Keratinocyte (primary cell): ENCODE measurements around the gene OVOL2. TPM values are rescaled to one million over a fixed set of nuclear protein-coding genes. Genes with fewer than 3 reads are reported as not detected.

Experiments used
- DNase-seq: peaks from one replicate; pipeline ENCODE4 v3.0.0-alpha.2; 2011; ENCODE audit warnings: low read depth, missing footprints, low spot score
- FAIRE-seq: peaks from 2 replicates; lab custom pipeline; 2011; peaks lifted over from hg19 to GRCh38; lab: Jason Lieb, UNC
- H2AFZ ChIP-seq: 2 replicates; pipeline ENCODE4 v1.6.0; 2012; ENCODE audit warnings: low read length, control low read depth, inconsistent platforms; ENCODE audit not compliant: control insufficient read depth
- H3K27ac ChIP-seq: 2 replicates; pipeline ENCODE4 v1.5.1; 2011; ENCODE audit warnings: low read length; ENCODE audit not compliant: control insufficient read depth, insufficient read depth
- H3K27me3 ChIP-seq: 3 replicates; pipeline ENCODE4 v1.6.0; 2011; ENCODE audit warnings: low read length; ENCODE audit not compliant: control insufficient read depth, insufficient read depth; ENCODE audit errors: extremely low read depth
- H3K36me3 ChIP-seq, 2 experiments: 2 replicates in 1 of 2; 3 replicates in 1 of 2; pipeline ENCODE4 v1.5.1; 2011; ENCODE audit warnings: low read length in 2 of 2, mild to moderate bottlenecking in 1 of 2; ENCODE audit not compliant: control insufficient read depth in 2 of 2, insufficient read depth in 2 of 2; ENCODE audit errors: extremely low read depth in 1 of 2
- H3K4me1 ChIP-seq: 3 replicates; pipeline ENCODE4 v1.5.1; 2011; ENCODE audit warnings: low read length; ENCODE audit not compliant: control insufficient read depth, insufficient read depth; ENCODE audit errors: extremely low read depth
- H3K4me2 ChIP-seq: 3 replicates; pipeline ENCODE4 v1.6.0; 2011; ENCODE audit warnings: low read depth, low read length; ENCODE audit not compliant: control insufficient read depth, insufficient read depth; ENCODE audit errors: extremely low read depth
- H3K4me3 ChIP-seq, 3 experiments: fragments of 200-600 bp in 1 of 3; sonication (generic) in 1 of 3; 2 replicates in 2 of 3; 3 replicates in 1 of 3; pipeline ENCODE4 v1.5.1; 2011 to 2016; ENCODE audit warnings: low read length in 3 of 3, mild to moderate bottlenecking in 3 of 3, control low read depth in 2 of 3, inconsistent platforms in 1 of 3, low read depth in 1 of 3, mixed read lengths in 1 of 3, mixed run types in 1 of 3, moderate library complexity in 1 of 3; ENCODE audit not compliant: control insufficient read depth in 2 of 3, insufficient read depth in 2 of 3; ENCODE audit errors: extremely low read depth in 1 of 3
- H3K79me2 ChIP-seq: 2 replicates; pipeline ENCODE4 v1.6.0; 2012; ENCODE audit warnings: low read length; ENCODE audit not compliant: control insufficient read depth, insufficient read depth
- H3K9ac ChIP-seq: 3 replicates; pipeline ENCODE4 v1.6.0; 2011; ENCODE audit warnings: low read length; ENCODE audit not compliant: control insufficient read depth, insufficient read depth; ENCODE audit errors: extremely low read depth
- H3K9me1 ChIP-seq: 3 replicates; pipeline ENCODE4 v1.6.0; 2011; ENCODE audit warnings: low read length; ENCODE audit not compliant: control insufficient read depth, insufficient read depth; ENCODE audit errors: extremely low read depth
- H3K9me3 ChIP-seq: 2 replicates; pipeline ENCODE4 v1.5.1; 2012; ENCODE audit warnings: low read depth, low read length; ENCODE audit not compliant: control insufficient read depth
- H4K20me1 ChIP-seq: 3 replicates; pipeline ENCODE4 v1.6.0; 2011; ENCODE audit warnings: low read length; ENCODE audit not compliant: control insufficient read depth, insufficient read depth; ENCODE audit errors: extremely low read depth
- EZH2 ChIP-seq: IDR thresholded peaks from one replicate; pipeline ENCODE4 v1.6.1; 2012; ENCODE audit warnings: inconsistent platforms, mild to moderate bottlenecking, low read length, moderate library complexity
- dilution Hi-C: fragments of 300-500 bp; cut with MboI; formaldehyde crosslinking; loops from one replicate; pipeline ENCODE4 v1.7.0; 2020; ENCODE audit warnings: low sequenced_read_pairs; ENCODE audit not compliant: extremely low pct_ligation_motif_present
- polyA plus RNA-seq, 5 experiments: library from polyadenylated mRNA; depleted of rRNA in 3 of 5; stranded (reverse) in 3 of 5; stranded (forward) in 1 of 5; unstranded in 1 of 5; fragments of >200 nt; gene quantifications; 1 replicate in 1 of 5; 2 replicates in 3 of 5; 3 replicates in 1 of 5; pipeline versions ENCODE4 v1.2.1 to v1.2.3, GENCODE V29; 2011 to 2012; ENCODE audit warnings: missing spikeins in 2 of 5, low read depth in 1 of 5, low replicate concordance in 1 of 5
- TF ChIP-seq, protein P1 (sequence below), 3 experiments: IDR thresholded peaks in 1 of 3; conservative IDR thresholded peaks in 1 of 3; optimal IDR thresholded peaks in 1 of 3; 2 replicates in 2 of 3; 3 replicates in 1 of 3; pipeline versions ENCODE3 to v1.5.1; 2011; ENCODE audit warnings: low read length in 3 of 3, mild to moderate bottlenecking in 3 of 3, moderate library complexity in 2 of 3, control low read depth in 1 of 3, inconsistent platforms in 1 of 3; ENCODE audit not compliant: insufficient read depth in 2 of 3; ENCODE audit errors: extremely low read depth in 1 of 3

Gene OVOL2
- polyA plus RNA-seq, 1 donor (not counting 4 experiments of a cell fraction or from before 2014, with no cell fraction given): 4.3 TPM

DNA sequence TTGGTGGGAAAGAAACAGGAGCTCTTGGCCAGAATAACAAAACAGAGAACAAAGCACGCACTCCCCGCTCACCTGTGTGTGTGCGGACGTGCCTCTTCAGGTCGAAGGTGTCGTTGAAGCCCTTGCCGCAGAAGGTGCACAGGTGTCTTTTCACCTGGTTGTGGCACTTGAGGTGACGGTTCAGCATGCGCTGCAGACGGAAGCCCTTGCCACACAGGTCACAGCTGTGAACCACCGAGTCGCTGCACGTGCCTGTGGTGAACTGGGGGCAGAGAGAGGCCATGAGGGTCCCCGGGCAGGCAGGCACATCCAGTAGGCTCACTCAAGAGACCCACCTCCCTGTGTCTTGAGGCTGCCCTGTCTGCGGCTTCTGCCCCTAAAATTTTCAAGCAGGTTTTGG, 16.3 kb downstream of the OVOL2 start:
- no peaks in the 10 kb centered on the region for H3K4me1 ChIP-seq
- H3K4me3 ChIP-seq: no peak overlapping the region
- H3K9ac ChIP-seq: no peak overlapping the region
- no peak overlapping the region for H2AFZ ChIP-seq
- H3K9me1 ChIP-seq: no peaks in the 10 kb centered on the region
- DNase-seq (no peak), FAIRE-seq (no peak)
- peaks cover 0 to 19% of the 10 kb centered on the region in 2 experiments for H3K36me3 ChIP-seq
- H3K4me2 ChIP-seq: no peak overlapping the region
- dilution Hi-C loops: no loop called here
- TF ChIP-seq, protein P1, sequence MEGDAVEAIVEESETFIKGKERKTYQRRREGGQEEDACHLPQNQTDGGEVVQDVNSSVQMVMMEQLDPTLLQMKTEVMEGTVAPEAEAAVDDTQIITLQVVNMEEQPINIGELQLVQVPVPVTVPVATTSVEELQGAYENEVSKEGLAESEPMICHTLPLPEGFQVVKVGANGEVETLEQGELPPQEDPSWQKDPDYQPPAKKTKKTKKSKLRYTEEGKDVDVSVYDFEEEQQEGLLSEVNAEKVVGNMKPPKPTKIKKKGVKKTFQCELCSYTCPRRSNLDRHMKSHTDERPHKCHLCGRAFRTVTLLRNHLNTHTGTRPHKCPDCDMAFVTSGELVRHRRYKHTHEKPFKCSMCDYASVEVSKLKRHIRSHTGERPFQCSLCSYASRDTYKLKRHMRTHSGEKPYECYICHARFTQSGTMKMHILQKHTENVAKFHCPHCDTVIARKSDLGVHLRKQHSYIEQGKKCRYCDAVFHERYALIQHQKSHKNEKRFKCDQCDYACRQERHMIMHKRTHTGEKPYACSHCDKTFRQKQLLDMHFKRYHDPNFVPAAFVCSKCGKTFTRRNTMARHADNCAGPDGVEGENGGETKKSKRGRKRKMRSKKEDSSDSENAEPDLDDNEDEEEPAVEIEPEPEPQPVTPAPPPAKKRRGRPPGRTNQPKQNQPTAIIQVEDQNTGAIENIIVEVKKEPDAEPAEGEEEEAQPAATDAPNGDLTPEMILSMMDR (optimal IDR thresholded peaks at IDR 0.05 in 1 of 3, IDR thresholded peaks at IDR 0.05 in 1 of 3, conservative IDR thresholded peaks at IDR 0.05 in 1 of 3; ENCODE audit: extremely low read depth in 1 of 3, insufficient read depth in 2 of 3, low read length in 3 of 3): no peak
- no peak for TF ChIP-seq EZH2
- no peaks in the 10 kb centered on the region for H3K79me2 ChIP-seq
- no peaks in the 10 kb centered on the region for H3K27me3 ChIP-seq
- H3K9me3 ChIP-seq: no peaks in the 10 kb centered on the region
- H3K27ac ChIP-seq: no peak overlapping the region
- H4K20me1 ChIP-seq: no peaks in the 10 kb centered on the region

DNA sequence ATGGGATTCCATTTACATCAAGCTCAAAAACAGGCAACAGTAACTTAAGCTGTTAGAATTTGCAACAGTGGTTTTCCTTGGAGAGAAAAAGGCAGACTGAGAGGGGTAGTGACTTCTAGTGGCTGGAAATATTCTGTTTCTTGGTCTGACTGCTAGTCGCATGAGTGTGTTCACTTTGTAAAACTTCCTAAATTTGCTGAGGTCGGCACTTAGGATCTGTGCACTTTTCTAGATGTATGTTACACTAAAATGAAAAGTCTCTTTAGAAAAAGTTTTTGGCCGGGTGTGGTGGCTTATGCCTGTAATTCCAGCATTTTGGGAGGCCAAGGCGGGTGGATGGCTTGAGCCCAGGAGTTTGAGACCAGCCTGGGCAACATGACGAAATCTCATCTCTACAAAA, 18.7 kb downstream of the OVOL2 start:
- Histone ChIP-seq H3K27me3 (no peaks in the 10 kb centered on the region), H3K27ac (no peak overlapping the region), H2AFZ (no peak overlapping the region), H3K4me3 (no peak overlapping the region), H3K9me1 (no peaks in the 10 kb centered on the region), H3K9me3 (no peaks in the 10 kb centered on the region), H3K4me1 (no peaks in the 10 kb centered on the region), H4K20me1 (no peaks in the 10 kb centered on the region), H3K9ac (no peak overlapping the region), H3K79me2 (no peaks in the 10 kb centered on the region), H3K36me3 (peaks cover 1 to 19% of the 10 kb centered on the region in 2 experiments), H3K4me2 (no peak overlapping the region)
- FAIRE-seq (no peak), DNase-seq (no peak)
- no peak for TF ChIP-seq EZH2
- TF ChIP-seq, protein P1 (optimal IDR thresholded peaks at IDR 0.05 in 1 of 3, IDR thresholded peaks at IDR 0.05 in 1 of 3, conservative IDR thresholded peaks at IDR 0.05 in 1 of 3; ENCODE audit: extremely low read depth in 1 of 3, insufficient read depth in 2 of 3, low read length in 3 of 3): no peak
- dilution Hi-C loops: no loop called here
